ENCODE results near the gene ATG16L1.

DNA sequence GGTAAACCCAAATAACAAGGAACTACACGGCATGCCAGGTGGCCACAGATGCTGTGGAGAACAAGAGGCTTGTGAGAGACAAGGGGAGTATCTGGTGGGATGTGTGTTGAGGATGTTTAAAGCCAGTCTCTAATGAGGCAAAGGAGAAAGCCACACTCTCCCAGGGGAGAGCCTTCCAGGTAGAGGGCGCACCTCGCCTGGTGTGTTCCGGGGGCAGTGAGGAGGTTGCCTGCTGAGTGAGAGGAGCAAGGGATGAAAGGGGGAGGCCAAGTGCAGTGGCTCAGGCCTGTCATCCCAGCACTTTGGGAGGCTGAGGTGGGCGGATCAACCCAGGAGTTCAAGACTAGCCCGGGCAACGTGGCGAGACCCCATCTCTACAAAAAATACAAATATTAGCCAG lies 72.4 kb downstream of the ATG16L1 start:
- TF ChIP-seq, protein P1, sequence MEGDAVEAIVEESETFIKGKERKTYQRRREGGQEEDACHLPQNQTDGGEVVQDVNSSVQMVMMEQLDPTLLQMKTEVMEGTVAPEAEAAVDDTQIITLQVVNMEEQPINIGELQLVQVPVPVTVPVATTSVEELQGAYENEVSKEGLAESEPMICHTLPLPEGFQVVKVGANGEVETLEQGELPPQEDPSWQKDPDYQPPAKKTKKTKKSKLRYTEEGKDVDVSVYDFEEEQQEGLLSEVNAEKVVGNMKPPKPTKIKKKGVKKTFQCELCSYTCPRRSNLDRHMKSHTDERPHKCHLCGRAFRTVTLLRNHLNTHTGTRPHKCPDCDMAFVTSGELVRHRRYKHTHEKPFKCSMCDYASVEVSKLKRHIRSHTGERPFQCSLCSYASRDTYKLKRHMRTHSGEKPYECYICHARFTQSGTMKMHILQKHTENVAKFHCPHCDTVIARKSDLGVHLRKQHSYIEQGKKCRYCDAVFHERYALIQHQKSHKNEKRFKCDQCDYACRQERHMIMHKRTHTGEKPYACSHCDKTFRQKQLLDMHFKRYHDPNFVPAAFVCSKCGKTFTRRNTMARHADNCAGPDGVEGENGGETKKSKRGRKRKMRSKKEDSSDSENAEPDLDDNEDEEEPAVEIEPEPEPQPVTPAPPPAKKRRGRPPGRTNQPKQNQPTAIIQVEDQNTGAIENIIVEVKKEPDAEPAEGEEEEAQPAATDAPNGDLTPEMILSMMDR (IDR thresholded peaks at IDR 0.05; ENCODE audit: poor library complexity, severe bottlenecking) = no peak
- TF ChIP-seq, protein P2, sequence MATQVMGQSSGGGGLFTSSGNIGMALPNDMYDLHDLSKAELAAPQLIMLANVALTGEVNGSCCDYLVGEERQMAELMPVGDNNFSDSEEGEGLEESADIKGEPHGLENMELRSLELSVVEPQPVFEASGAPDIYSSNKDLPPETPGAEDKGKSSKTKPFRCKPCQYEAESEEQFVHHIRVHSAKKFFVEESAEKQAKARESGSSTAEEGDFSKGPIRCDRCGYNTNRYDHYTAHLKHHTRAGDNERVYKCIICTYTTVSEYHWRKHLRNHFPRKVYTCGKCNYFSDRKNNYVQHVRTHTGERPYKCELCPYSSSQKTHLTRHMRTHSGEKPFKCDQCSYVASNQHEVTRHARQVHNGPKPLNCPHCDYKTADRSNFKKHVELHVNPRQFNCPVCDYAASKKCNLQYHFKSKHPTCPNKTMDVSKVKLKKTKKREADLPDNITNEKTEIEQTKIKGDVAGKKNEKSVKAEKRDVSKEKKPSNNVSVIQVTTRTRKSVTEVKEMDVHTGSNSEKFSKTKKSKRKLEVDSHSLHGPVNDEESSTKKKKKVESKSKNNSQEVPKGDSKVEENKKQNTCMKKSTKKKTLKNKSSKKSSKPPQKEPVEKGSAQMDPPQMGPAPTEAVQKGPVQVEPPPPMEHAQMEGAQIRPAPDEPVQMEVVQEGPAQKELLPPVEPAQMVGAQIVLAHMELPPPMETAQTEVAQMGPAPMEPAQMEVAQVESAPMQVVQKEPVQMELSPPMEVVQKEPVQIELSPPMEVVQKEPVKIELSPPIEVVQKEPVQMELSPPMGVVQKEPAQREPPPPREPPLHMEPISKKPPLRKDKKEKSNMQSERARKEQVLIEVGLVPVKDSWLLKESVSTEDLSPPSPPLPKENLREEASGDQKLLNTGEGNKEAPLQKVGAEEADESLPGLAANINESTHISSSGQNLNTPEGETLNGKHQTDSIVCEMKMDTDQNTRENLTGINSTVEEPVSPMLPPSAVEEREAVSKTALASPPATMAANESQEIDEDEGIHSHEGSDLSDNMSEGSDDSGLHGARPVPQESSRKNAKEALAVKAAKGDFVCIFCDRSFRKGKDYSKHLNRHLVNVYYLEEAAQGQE (IDR thresholded peaks at IDR 0.05; ENCODE audit: borderline replicate concordance) = no peak
- TF ChIP-seq TAF1 (IDR thresholded peaks at IDR 0.05; ENCODE audit: low read depth) (no peak), EZH2 (IDR thresholded peaks at IDR 0.05; ENCODE audit: borderline replicate concordance, insufficient read depth, low read length, poor library complexity, severe bottlenecking) (no peak)
